Cerebellar cortex (tissue), 1 donor: ENCODE results near the gene UBE2E1.
"Not testable (repeated sequence)": the region's sequence is repeated elsewhere in the genome, so short reads cannot be mapped to it uniquely, and the experiment has no call there.

Experiments
- DNase-seq: peaks from one replicate; pipeline ENCODE4 v3.0.0-alpha.2; 2015; ENCODE audit warnings: low spot score

The UBE2E1 gene

GRCh38 chr3:23879485-23879884 lies 73.7 kb downstream of the UBE2E1 start:
- DNase-seq: no peak

- no peak for DNase-seq
These were observed 75.1 kb downstream of the UBE2E1 start for GRCh38 chr3:23880703-23881339.

GRCh38 chr3:23881993-23882392 lies 76.2 kb downstream of the UBE2E1 start:
- not testable (repeated sequence) for DNase-seq

- no peak for DNase-seq
These were observed 76.7 kb downstream of the UBE2E1 start for GRCh38 chr3:23882487-23882918.

- peak; percentile 38 for DNase-seq
These were observed 78.7 kb downstream of the UBE2E1 start for GRCh38 chr3:23884481-23884880.

- DNase-seq: no peak
These were observed 79.5 kb downstream of the UBE2E1 start for GRCh38 chr3:23885210-23885609.

GRCh38 chr3:23886311-23886710 lies 80.6 kb downstream of the UBE2E1 start:
- no peak for DNase-seq

- DNase-seq: peak; percentile 59
These were observed 83.0 kb downstream of the UBE2E1 start for GRCh38 chr3:23888617-23889228.

GRCh38 chr3:23889386-23889785 lies 83.6 kb downstream of the UBE2E1 start:
- no peak for DNase-seq

- DNase-seq: no peak
These were observed 84.2 kb downstream of the UBE2E1 start for GRCh38 chr3:23889950-23890349.

GRCh38 chr3:23894254-23895061 lies 88.7 kb downstream of the UBE2E1 start:
- no peak for DNase-seq

GRCh38 chr3:23895181-23895580 lies 89.4 kb downstream of the UBE2E1 start:
- DNase-seq: no peak

GRCh38 chr3:23900744-23901143 lies 95.0 kb downstream of the UBE2E1 start:
- DNase-seq: no peak

- DNase-seq: no peak
These were observed 98.8 kb downstream of the UBE2E1 start for GRCh38 chr3:23904545-23904944.

GRCh38 chr3:23909341-23909740 lies 103.6 kb downstream of the UBE2E1 start:
- DNase-seq: no peak

GRCh38 chr3:23911397-23911796 lies 105.6 kb downstream of the UBE2E1 start:
- DNase-seq: no peak

- DNase-seq: not testable (repeated sequence)
These were observed 106.6 kb downstream of the UBE2E1 start for GRCh38 chr3:23912335-23912734.

GRCh38 chr3:23913182-23913581 lies 107.4 kb downstream of the UBE2E1 start:
- DNase-seq: no peak

GRCh38 chr3:23913873-23914743 lies 108.4 kb downstream of the UBE2E1 start:
- DNase-seq: no peak

- DNase-seq: peak; percentile 77
These were observed 109.9 kb downstream of the UBE2E1 start for GRCh38 chr3:23915537-23916108.

- no peak for DNase-seq
These were observed 110.6 kb downstream of the UBE2E1 start for GRCh38 chr3:23916152-23916885.
